Ishikawa (cell line): ENCODE data around the gene KDM2B.

ENCODE experiments used
- CEBPB ChIP-seq: IDR thresholded peaks from 2 replicates; pipeline ENCODE4 v1.6.1; 2012
- CREB1 ChIP-seq: IDR thresholded peaks from 2 replicates; pipeline ENCODE4 v1.6.1; 2012; ENCODE audit warnings: low read depth
- EGR1 ChIP-seq: IDR thresholded peaks from 2 replicates; pipeline ENCODE4 v1.6.1; 2012
- EP300 ChIP-seq: IDR thresholded peaks from 2 replicates; pipeline ENCODE4 v1.6.1; 2012; ENCODE audit warnings: borderline replicate concordance
- FOXM1 ChIP-seq: IDR thresholded peaks from 2 replicates; pipeline ENCODE4 v1.6.1; 2012; ENCODE audit warnings: low read depth, borderline replicate concordance
- NFIC ChIP-seq: IDR thresholded peaks from 2 replicates; pipeline ENCODE4 v1.6.1; 2012
- RAD21 ChIP-seq: IDR thresholded peaks from 2 replicates; pipeline ENCODE4 v1.6.1; 2012; ENCODE audit warnings: low read depth
- TAF1 ChIP-seq: IDR thresholded peaks from 2 replicates; pipeline ENCODE4 v1.6.1; 2012; ENCODE audit warnings: low read depth, mild to moderate bottlenecking
- TCF12 ChIP-seq: IDR thresholded peaks from 2 replicates; pipeline ENCODE4 v1.6.1; 2012; ENCODE audit warnings: low read depth
- TEAD4 ChIP-seq: IDR thresholded peaks from 2 replicates; pipeline ENCODE4 v1.6.1; 2012
- YY1 ChIP-seq: IDR thresholded peaks from 2 replicates; pipeline ENCODE4 v1.6.1; 2012; ENCODE audit warnings: low read depth
- ZBTB7A ChIP-seq: IDR thresholded peaks from 2 replicates; pipeline ENCODE4 v1.6.1; 2012; ENCODE audit warnings: low read depth
- TF ChIP-seq, protein P1 (sequence below): IDR thresholded peaks from 2 replicates; pipeline ENCODE4 v1.6.1; 2012; ENCODE audit warnings: low read depth, mild to moderate bottlenecking
- TF ChIP-seq, protein P2 (sequence below): IDR thresholded peaks from 2 replicates; pipeline ENCODE4 v1.6.1; 2012
- TF ChIP-seq, protein P3 (sequence below): IDR thresholded peaks from 2 replicates; pipeline ENCODE4 v1.6.1; 2012

The KDM2B gene

DNA sequence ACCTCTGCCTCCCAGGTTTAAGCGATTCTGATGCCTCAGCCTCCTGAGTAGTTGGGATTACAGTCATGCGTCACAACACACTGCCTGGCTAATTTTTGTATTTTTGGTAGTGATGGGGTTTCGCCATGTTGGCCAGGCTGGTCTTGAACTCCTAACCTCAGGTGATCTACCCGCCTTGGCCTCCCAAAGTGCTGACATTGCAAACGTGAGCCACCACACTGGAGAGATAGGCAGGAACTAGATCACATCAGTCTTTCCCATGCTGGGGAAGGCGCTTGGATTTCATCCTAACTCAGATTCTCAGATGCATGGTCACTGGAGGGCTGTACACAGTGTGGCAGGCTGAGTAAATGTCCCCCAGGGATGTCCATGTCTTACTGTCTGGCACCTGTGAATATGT lies 27.5 kb upstream of the KDM2B start:
- TF ChIP-seq, protein P1, sequence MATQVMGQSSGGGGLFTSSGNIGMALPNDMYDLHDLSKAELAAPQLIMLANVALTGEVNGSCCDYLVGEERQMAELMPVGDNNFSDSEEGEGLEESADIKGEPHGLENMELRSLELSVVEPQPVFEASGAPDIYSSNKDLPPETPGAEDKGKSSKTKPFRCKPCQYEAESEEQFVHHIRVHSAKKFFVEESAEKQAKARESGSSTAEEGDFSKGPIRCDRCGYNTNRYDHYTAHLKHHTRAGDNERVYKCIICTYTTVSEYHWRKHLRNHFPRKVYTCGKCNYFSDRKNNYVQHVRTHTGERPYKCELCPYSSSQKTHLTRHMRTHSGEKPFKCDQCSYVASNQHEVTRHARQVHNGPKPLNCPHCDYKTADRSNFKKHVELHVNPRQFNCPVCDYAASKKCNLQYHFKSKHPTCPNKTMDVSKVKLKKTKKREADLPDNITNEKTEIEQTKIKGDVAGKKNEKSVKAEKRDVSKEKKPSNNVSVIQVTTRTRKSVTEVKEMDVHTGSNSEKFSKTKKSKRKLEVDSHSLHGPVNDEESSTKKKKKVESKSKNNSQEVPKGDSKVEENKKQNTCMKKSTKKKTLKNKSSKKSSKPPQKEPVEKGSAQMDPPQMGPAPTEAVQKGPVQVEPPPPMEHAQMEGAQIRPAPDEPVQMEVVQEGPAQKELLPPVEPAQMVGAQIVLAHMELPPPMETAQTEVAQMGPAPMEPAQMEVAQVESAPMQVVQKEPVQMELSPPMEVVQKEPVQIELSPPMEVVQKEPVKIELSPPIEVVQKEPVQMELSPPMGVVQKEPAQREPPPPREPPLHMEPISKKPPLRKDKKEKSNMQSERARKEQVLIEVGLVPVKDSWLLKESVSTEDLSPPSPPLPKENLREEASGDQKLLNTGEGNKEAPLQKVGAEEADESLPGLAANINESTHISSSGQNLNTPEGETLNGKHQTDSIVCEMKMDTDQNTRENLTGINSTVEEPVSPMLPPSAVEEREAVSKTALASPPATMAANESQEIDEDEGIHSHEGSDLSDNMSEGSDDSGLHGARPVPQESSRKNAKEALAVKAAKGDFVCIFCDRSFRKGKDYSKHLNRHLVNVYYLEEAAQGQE: no peak
- TF ChIP-seq YY1 (no peak), ZBTB7A (no peak), EP300 (no peak), TCF12 (no peak), TAF1 (no peak), NFIC (no peak), EGR1 (no peak), RAD21 (no peak), CREB1 (no peak), TEAD4 (no peak), FOXM1 (no peak), CEBPB (no peak)
- TF ChIP-seq, protein P2, sequence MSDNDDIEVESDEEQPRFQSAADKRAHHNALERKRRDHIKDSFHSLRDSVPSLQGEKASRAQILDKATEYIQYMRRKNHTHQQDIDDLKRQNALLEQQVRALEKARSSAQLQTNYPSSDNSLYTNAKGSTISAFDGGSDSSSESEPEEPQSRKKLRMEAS: no peak
- TF ChIP-seq, protein P3, sequence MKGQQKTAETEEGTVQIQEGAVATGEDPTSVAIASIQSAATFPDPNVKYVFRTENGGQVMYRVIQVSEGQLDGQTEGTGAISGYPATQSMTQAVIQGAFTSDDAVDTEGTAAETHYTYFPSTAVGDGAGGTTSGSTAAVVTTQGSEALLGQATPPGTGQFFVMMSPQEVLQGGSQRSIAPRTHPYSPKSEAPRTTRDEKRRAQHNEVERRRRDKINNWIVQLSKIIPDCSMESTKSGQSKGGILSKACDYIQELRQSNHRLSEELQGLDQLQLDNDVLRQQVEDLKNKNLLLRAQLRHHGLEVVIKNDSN: no peak

DNA sequence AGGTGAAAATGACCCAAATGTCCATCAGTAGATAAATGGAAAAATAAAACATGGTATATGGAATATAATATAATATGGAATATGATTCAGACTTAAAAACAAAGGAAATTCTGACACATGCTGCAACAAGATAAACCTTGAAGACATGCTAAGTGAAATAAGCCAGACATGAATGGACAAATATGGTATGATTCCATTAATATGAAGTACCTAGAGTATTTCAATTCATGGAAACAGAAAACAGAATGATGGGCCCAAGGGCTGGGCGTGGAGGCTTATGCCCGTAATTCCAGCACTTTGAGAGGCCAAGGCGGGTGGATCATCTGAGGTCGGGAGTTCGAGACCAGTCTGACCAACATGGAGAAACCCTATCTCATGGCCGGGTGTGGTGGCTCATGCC lies 22.8 kb upstream of the KDM2B start:
- no peak for TF ChIP-seq CEBPB
- TF ChIP-seq EP300: no peak
- TF ChIP-seq FOXM1: no peak
- TF ChIP-seq, protein P3: no peak
- no peak for TF ChIP-seq TCF12
- TF ChIP-seq TEAD4: no peak
- TF ChIP-seq EGR1: no peak
- no peak for TF ChIP-seq ZBTB7A
- no peak for TF ChIP-seq TAF1
- TF ChIP-seq, protein P2: no peak
- TF ChIP-seq YY1: no peak
- TF ChIP-seq CREB1: no peak
- TF ChIP-seq, protein P1: no peak
- TF ChIP-seq NFIC: no peak
- TF ChIP-seq RAD21: no peak

DNA sequence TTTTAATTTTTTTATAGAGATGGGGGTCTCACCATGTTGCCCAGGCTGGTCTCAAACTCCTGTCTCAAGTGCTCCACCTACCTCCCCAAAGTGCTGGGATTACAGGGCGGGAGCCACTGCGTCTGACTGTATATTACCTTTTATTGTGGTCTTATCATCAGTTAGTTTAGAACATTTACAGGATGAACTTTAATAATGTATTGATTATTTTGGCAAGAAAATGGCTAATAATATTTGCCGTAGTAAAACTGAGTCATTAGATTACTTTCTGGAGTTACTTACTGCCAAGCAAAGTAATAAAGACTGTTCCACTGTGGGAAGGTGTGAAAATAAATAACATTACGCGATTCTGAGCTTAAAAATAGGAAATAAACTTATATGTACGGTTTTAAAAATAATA lies 21.9 kb upstream of the KDM2B start:
- TF ChIP-seq RAD21: no peak
- no peak for TF ChIP-seq YY1
- TF ChIP-seq EP300: no peak
- no peak for TF ChIP-seq CREB1
- TF ChIP-seq ZBTB7A: no peak
- TF ChIP-seq, protein P1: no peak

DNA sequence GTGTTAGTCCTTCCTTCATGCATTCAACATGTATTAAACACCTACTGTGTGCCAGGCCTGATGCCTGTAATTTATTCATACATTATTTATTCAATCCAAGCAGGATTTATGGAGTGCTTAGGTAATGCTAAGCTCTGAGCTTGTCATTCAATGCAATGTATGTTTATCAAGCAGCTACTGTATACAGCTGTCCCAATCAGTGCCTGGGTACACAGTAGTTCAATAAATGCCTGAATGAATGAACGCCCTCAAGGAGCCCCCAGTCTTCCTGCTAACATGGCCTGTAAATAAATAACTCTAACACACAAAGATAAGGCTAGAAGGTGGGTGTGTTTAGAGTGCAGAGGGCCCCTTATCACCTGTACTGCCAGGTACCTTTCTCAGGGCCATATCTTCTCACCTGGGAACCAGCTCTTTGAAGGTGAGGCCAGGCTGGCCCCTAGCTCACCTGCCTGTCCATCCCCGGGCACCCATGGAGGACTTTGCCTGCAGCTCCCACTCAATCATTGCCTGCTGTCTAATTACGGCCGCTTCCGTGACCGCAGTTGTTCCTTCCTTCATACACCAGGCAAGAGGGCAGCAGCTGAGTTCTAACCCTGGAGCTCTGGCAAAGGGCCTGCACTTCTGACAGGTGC lies 20.0 kb upstream of the KDM2B start:
- TF ChIP-seq EP300 (no peak), TCF12 (no peak), TAF1 (no peak)

DNA sequence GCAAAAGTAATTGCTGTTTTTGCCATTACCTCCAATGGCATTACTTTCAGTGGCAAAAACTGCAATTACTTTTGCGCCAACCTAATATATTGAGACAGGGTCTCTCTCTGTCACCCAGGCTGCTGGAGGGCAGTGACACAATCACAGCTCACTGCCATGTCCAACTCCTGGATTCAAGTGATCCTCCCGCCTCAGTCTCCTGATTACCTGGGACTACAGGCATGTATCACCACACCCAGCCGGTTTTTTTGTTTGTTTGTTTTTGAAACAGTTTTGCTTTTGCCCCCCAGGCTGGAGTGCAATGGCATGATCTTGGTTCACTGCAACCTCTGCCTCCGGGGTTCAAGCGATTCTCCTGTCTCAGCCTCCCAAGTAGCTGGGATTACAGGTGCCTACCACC lies 15.7 kb upstream of the KDM2B start:
- no peak for TF ChIP-seq NFIC
- no peak for TF ChIP-seq TAF1
- TF ChIP-seq ZBTB7A: no peak
- TF ChIP-seq, protein P2: no peak
- no peak for TF ChIP-seq EP300
- TF ChIP-seq RAD21: no peak
